Measurements from ENCODE around the gene CD276.

Gene CD276

DNA sequence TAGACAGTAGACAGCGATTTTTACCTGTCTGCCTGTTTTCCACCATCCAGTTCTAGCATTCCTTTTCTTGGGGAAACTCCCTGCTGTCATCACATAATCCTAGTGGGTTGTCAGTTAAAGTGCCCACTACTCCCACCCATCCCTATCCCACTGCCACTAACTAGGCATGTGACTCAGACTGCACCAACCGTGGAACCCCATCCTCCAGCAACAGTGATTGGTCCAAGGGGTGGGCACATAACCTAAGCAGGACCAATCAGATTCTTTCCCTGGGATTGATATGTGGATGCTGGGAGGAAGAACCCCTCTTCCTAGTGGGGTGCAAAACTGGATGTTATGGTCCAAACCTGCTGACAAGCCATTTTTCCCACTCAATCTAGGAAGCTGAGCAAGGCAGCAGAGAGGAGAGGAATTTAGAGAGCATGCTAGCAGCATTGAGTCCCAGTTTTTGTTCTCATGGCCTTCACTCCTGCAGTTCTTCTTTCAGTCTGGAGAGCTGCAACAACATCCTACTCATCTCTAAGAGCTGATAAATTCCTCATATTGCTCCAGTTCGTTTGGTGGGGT lies 72.8 kb downstream of the CD276 start:
- Histone ChIP-seq H4K12ac (ENCODE audit: low read depth, low read length) (no peak overlapping the region), H3K9me3 (ENCODE audit: insufficient read depth, low read depth, low read length) (no peaks in the 10 kb centered on the region), H2AK5ac (ENCODE audit: low read length) (no peak overlapping the region), H2BK12ac (ENCODE audit: low read length) (no peak overlapping the region), H3K9ac (ENCODE audit: low read length) (no peak overlapping the region), H2AFZ (ENCODE audit: insufficient read depth, low read length, poor library complexity) (no peak overlapping the region), H3K79me2 (ENCODE audit: control insufficient read depth, insufficient read depth, low read length, poor library complexity) (no peaks in the 10 kb centered on the region), H3K36me3 (ENCODE audit: control insufficient read depth in 1 of 2, insufficient read depth in 2 of 2, low read length in 2 of 2) (no peaks in the 10 kb centered on the region), H3K27ac (ENCODE audit: low read depth, low read length) (no peak overlapping the region), H4K8ac (ENCODE audit: low read depth, low read length) (no peak overlapping the region), H3K18ac (ENCODE audit: low read length) (no peak overlapping the region), H3K4me1 (ENCODE audit: control insufficient read depth in 1 of 2, insufficient read depth in 2 of 2, low read length in 2 of 2) (peaks cover 6 to 8% of the 10 kb centered on the region in 2 experiments), H3K4ac (ENCODE audit: low read depth, low read length) (no peak overlapping the region), H3K4me3 (ENCODE audit: low read depth, low read length) (no peak overlapping the region), H3K27me3 (ENCODE audit: insufficient read depth, low read length) (peaks cover 16% of the 10 kb centered on the region), H3K14ac (ENCODE audit: low read length) (no peak overlapping the region), H3K23ac (ENCODE audit: low read length) (peak overlapping the region; percentile 40), H2BK120ac (ENCODE audit: insufficient read depth, low read length, poor library complexity) (no peak overlapping the region), H2BK5ac (ENCODE audit: low read depth, low read length, poor library complexity) (no peak overlapping the region), H3K4me2 (ENCODE audit: low read length) (no peak overlapping the region), H3K79me1 (ENCODE audit: low read length) (no peaks in the 10 kb centered on the region), H4K91ac (ENCODE audit: low read depth, low read length) (no peak overlapping the region)
- no CpG with 5 or more reads among the region's 3 CpGs for WGBS (ENCODE audit: extremely low coverage, insufficient coverage, insufficient read length)
- no peak for DNase-seq

DNA sequence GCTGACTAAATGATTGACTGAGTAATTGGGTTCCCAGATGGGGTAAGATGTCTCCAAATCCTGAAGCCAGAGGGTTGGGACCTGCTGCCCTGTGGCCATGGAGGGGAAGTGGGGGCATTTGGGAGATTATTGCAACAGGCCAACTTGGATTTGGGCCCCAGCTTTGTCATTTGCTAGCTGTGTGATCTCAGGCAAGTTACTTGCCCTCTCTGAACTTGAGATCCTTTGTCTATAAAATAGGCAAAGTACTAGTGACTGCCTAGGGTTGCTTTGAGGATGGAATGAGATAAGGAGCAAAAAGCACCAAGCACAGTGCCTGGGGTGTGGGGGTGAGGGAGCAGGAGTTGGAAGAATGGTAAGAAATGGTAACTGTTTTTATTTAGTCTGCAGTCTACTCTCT lies 73.4 kb downstream of the CD276 start:
- H3K4me3 ChIP-seq (ENCODE audit: low read depth, low read length), result no peak overlapping the region
- no peak overlapping the region for H4K12ac ChIP-seq (ENCODE audit: low read depth, low read length)
- no peak for DNase-seq
- no peaks in the 10 kb centered on the region for H3K79me2 ChIP-seq (ENCODE audit: control insufficient read depth, insufficient read depth, low read length, poor library complexity)
- H3K23ac ChIP-seq (ENCODE audit: low read length), result no peak overlapping the region
- H3K79me1 ChIP-seq (ENCODE audit: low read length), result no peaks in the 10 kb centered on the region
- no peak overlapping the region for H3K4me2 ChIP-seq (ENCODE audit: low read length)
- no peak overlapping the region for H4K91ac ChIP-seq (ENCODE audit: low read depth, low read length)
- H2BK120ac ChIP-seq (ENCODE audit: insufficient read depth, low read length, poor library complexity), result no peak overlapping the region
- H3K36me3 ChIP-seq (ENCODE audit: control insufficient read depth in 1 of 2, insufficient read depth in 2 of 2, low read length in 2 of 2), result no peaks in the 10 kb centered on the region
- H3K27me3 ChIP-seq (ENCODE audit: insufficient read depth, low read length), result peaks cover 10% of the 10 kb centered on the region
- H3K27ac ChIP-seq (ENCODE audit: low read depth, low read length), result no peak overlapping the region
- no peak overlapping the region for H2AFZ ChIP-seq (ENCODE audit: insufficient read depth, low read length, poor library complexity)
- H3K9me3 ChIP-seq (ENCODE audit: insufficient read depth, low read depth, low read length), result no peaks in the 10 kb centered on the region
- H2AK5ac ChIP-seq (ENCODE audit: low read length), result no peak overlapping the region
- no peak overlapping the region for H3K14ac ChIP-seq (ENCODE audit: low read length)
- H2BK12ac ChIP-seq (ENCODE audit: low read length), result no peak overlapping the region
- H3K18ac ChIP-seq (ENCODE audit: low read length), result no peak overlapping the region
- H3K4me1 ChIP-seq (ENCODE audit: control insufficient read depth in 1 of 2, insufficient read depth in 2 of 2, low read length in 2 of 2), result peaks cover 2 to 4% of the 10 kb centered on the region in 2 experiments
- no peak overlapping the region for H3K4ac ChIP-seq (ENCODE audit: low read depth, low read length)
- H3K9ac ChIP-seq (ENCODE audit: low read length), result no peak overlapping the region
- no peak overlapping the region for H2BK5ac ChIP-seq (ENCODE audit: low read depth, low read length, poor library complexity)
- no peak overlapping the region for H4K8ac ChIP-seq (ENCODE audit: low read depth, low read length)

DNA sequence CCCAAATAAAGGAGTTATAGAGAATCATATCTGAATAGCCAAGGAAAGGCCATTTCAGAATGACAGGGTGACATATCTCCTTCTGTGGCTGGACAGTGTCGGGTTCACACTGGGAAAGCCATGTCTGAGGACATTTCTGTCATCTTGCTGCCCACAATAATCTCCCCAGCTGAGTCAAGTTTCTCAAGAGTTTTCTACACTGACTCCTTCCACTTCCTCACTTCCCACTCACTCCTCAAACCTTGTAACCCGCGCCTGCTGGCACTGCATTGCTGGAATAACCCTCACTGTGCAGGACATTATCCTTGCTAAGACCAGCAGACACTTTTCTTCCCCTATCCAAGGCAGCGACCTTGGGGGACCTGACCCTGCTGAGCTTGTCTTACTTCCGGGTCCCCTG lies 74.3 kb downstream of the CD276 start:
- H3K4ac ChIP-seq (ENCODE audit: low read depth, low read length), result no peak overlapping the region
- no peak overlapping the region for H3K27ac ChIP-seq (ENCODE audit: low read depth, low read length)
- no peak for DNase-seq
- H3K4me2 ChIP-seq (ENCODE audit: low read length), result no peak overlapping the region
- no peak overlapping the region for H3K23ac ChIP-seq (ENCODE audit: low read length)
- no peak overlapping the region for H4K12ac ChIP-seq (ENCODE audit: low read depth, low read length)
- no peaks in the 10 kb centered on the region for H3K79me1 ChIP-seq (ENCODE audit: low read length)
- no peak overlapping the region for H3K4me3 ChIP-seq (ENCODE audit: low read depth, low read length)
- H2AFZ ChIP-seq (ENCODE audit: insufficient read depth, low read length, poor library complexity), result no peak overlapping the region
- no peaks in the 10 kb centered on the region for H3K79me2 ChIP-seq (ENCODE audit: control insufficient read depth, insufficient read depth, low read length, poor library complexity)
- H2AK5ac ChIP-seq (ENCODE audit: low read length), result no peak overlapping the region
- no peaks in the 10 kb centered on the region for H3K4me1 ChIP-seq (ENCODE audit: control insufficient read depth in 1 of 2, insufficient read depth in 2 of 2, low read length in 2 of 2)
- no peak overlapping the region for H2BK12ac ChIP-seq (ENCODE audit: low read length)
- H3K14ac ChIP-seq (ENCODE audit: low read length), result no peak overlapping the region
- peaks cover 5% of the 10 kb centered on the region for H3K27me3 ChIP-seq (ENCODE audit: insufficient read depth, low read length)
- no peaks in the 10 kb centered on the region for H3K9me3 ChIP-seq (ENCODE audit: insufficient read depth, low read depth, low read length)
- H3K36me3 ChIP-seq (ENCODE audit: control insufficient read depth in 1 of 2, insufficient read depth in 2 of 2, low read length in 2 of 2), result no peaks in the 10 kb centered on the region
- H3K18ac ChIP-seq (ENCODE audit: low read length), result no peak overlapping the region
- H2BK5ac ChIP-seq (ENCODE audit: low read depth, low read length, poor library complexity), result no peak overlapping the region
- no peak overlapping the region for H3K9ac ChIP-seq (ENCODE audit: low read length)
- H2BK120ac ChIP-seq (ENCODE audit: insufficient read depth, low read length, poor library complexity), result no peak overlapping the region
- no CpG with 5 or more reads among the region's 5 CpGs for WGBS (ENCODE audit: extremely low coverage, insufficient coverage, insufficient read length)
- no peak overlapping the region for H4K91ac ChIP-seq (ENCODE audit: low read depth, low read length)
- no peak overlapping the region for H4K8ac ChIP-seq (ENCODE audit: low read depth, low read length)

DNA sequence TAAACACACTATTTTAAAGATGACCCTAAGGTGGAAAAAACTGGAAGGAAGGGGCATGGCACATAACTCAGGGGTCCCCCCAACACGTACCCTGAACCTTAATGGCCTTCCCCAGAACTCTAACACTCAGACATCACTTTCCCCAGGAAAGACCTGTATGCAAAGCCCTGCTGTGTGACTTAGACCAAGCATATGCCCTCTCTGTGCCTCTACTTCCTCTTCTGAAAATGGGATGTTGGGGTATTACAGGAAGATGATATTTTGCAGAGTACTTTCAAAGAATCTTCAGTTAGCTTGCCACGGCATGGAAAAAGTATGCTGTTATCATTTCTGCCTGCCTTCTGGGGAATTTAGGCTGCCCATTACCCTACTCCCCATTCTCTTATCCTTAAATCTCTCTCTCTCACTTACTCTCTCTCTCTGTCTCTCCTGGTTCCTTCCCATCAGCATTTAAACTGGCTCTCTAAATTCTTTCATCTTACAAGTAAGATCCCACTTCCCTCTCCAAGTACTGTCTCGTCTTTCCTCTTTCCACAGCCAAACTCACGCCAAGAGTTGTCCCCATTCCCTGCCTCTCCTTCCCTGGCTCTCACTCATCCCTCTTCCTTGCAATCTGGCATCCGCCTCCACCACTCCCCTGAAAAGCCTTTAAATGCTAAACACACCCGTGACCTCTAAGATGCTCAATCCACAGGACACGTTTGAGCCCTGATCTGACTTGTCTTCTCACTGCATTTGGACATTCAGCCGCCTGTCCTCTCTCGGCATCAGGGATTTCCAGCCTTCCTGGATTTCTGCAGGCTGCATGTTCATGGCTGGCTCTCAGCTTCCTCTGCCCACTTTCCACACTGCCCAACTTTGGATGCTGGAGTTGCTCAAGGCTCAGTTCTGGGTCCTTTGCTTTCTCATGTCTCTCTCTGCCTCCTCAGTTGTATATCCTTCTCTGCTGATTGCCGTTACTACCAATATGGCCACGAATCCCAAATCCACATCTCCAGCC lies 76.4 kb downstream of the CD276 start:
- Histone ChIP-seq H3K4ac (ENCODE audit: low read depth, low read length) (no peak overlapping the region), H2BK5ac (ENCODE audit: low read depth, low read length, poor library complexity) (no peak overlapping the region), H3K27ac (ENCODE audit: low read depth, low read length) (no peak overlapping the region)

More for the DNA sequence above, 76.4 kb downstream of the CD276 start:
- H2AK5ac ChIP-seq (ENCODE audit: low read length), result no peak overlapping the region
- no peak overlapping the region for H4K8ac ChIP-seq (ENCODE audit: low read depth, low read length)
- H3K18ac ChIP-seq (ENCODE audit: low read length), result no peak overlapping the region
- WGBS (ENCODE audit: extremely low coverage, insufficient coverage, insufficient read length), result no CpG with 5 or more reads among the region's 11 CpGs
- H2BK120ac ChIP-seq (ENCODE audit: insufficient read depth, low read length, poor library complexity), result no peak overlapping the region
- H2AFZ ChIP-seq (ENCODE audit: insufficient read depth, low read length, poor library complexity), result no peak overlapping the region
- DNase-seq, result no peak
- no peak overlapping the region for H2BK12ac ChIP-seq (ENCODE audit: low read length)
- H3K79me2 ChIP-seq (ENCODE audit: control insufficient read depth, insufficient read depth, low read length, poor library complexity), result no peaks in the 10 kb centered on the region
- no peaks in the 10 kb centered on the region for H3K27me3 ChIP-seq (ENCODE audit: insufficient read depth, low read length)
- no peaks in the 10 kb centered on the region for H3K36me3 ChIP-seq (ENCODE audit: control insufficient read depth in 1 of 2, insufficient read depth in 2 of 2, low read length in 2 of 2)
- no peaks in the 10 kb centered on the region for H3K79me1 ChIP-seq (ENCODE audit: low read length)
- H3K14ac ChIP-seq (ENCODE audit: low read length), result no peak overlapping the region
- H3K4me1 ChIP-seq (ENCODE audit: control insufficient read depth in 1 of 2, insufficient read depth in 2 of 2, low read length in 2 of 2), result no peaks in the 10 kb centered on the region
- no peak overlapping the region for H3K4me3 ChIP-seq (ENCODE audit: low read depth, low read length)
- H3K9ac ChIP-seq (ENCODE audit: low read length), result no peak overlapping the region
- H4K91ac ChIP-seq (ENCODE audit: low read depth, low read length), result no peak overlapping the region
- H4K12ac ChIP-seq (ENCODE audit: low read depth, low read length), result no peak overlapping the region
- H3K4me2 ChIP-seq (ENCODE audit: low read length), result no peak overlapping the region
- H3K23ac ChIP-seq (ENCODE audit: low read length), result no peak overlapping the region
- no peaks in the 10 kb centered on the region for H3K9me3 ChIP-seq (ENCODE audit: insufficient read depth, low read depth, low read length)
